Activated T-helper 1 cell treated with Interleukin-2 at 50 U/mL for 16 hours (primary cell): ENCODE results near the gene CDKAL1.
"Not testable (repeated sequence)": the region's sequence is repeated elsewhere in the genome, so short reads cannot be mapped to it uniquely, and the experiment has no call there.

Source experiments
- DNase-seq: peaks from one replicate; pipeline ENCODE4 v3.0.0-alpha.2; 2020; ENCODE audit warnings: low read depth

CDKAL1 gene

DNA sequence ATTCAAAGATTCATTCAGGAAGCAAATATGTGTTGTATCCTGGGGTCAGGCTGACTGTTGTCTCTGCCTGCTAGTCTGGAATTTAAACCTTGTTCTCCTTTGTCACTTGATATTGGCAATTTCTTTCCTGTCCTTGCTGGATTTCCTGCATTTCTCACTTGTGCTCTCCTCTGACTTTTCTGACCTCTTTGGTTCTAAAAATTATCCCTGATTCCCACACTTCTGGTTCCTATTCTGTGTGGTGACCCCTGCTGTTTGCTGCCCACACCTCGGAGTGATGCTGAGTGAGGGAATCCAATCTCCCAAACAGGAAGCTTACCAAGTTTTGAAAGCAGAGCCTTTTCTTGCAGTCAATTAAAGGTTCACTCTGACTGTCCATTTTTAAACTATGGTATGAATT lies 345.3 kb downstream of the CDKAL1 start:
- no peak for DNase-seq

- DNase-seq: no peak
These were observed 347.1 kb downstream of the CDKAL1 start for GRCh38 chr6:20881365-20881764.

DNA sequence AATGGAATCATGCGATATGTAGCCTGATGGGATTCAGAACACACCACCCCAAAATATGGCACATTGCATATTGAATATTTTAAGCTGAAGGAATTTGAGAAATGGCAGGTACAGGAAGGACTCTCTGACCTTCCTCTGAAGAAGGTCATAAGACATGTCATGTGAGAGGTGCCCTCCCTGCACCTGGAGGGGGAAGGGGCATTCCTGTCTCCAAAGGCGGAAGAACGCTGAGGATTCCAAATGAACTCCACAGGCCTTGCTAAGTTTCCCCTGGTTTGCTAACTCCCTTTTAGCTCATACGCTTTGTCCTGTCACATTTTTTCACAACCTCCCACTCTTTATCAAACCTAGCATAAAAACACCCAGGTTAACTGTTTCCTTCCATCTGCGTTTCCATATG lies 347.8 kb downstream of the CDKAL1 start:
- no peak for DNase-seq

DNA sequence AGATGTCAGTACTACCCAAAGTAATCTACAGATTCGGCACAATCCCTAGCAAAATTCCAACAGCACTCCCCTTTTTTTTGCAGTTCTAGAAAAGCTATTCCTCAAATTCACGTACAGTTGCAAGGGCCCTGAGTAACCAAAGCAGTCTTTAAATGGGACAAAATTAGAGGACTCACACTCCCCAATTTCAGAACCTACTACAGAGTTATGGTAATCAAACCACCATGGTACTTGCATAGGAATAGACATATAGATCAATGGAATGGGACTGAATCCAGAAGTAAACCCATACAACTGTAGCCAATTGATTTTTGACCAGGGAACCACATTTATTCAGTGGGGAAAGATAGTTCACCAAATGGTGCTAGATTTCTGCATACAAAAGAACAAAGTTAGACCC lies 350.8 kb downstream of the CDKAL1 start:
- DNase-seq: no peak

DNA sequence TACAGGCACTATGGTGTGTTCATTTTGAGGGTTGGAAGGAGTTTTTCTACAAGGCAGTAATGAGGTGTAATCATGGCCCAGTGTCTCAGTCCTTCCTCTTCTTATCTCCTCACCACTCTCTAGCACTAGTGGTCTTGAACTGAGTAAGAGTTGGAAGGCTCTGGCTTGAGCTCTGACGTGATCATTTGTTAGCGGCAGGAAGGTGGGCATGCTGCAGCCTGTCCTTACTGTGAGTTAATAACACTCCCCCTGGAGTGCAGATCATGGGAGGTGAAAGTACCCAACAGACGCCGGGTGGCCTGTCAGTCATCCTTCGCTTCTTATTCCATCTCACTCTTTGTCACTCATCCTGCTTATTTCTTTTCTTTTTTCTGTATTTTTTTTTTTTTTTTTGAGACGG lies 356.9 kb downstream of the CDKAL1 start:
- no peak for DNase-seq

DNA sequence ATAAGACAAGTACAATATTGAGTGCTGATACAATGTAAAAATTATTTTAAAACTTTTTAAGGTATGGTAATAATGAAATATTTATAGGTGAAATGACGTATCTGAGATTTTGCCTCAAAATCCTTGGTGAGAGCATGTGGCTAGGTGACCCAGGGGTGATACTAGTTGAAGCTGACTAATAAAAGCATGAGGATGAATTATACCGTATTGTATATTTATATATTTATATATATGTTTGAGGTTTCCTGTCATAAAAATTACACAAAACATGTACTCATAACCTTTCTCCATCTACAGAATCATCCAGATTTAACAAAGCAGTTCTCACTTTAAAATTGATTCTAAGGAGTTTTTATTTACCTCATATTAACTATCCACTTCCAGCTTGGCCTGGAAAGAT lies 358.1 kb downstream of the CDKAL1 start:
- no peak for DNase-seq

- no peak for DNase-seq
These were observed 359.2 kb downstream of the CDKAL1 start for GRCh38 chr6:20893412-20893811.

DNA sequence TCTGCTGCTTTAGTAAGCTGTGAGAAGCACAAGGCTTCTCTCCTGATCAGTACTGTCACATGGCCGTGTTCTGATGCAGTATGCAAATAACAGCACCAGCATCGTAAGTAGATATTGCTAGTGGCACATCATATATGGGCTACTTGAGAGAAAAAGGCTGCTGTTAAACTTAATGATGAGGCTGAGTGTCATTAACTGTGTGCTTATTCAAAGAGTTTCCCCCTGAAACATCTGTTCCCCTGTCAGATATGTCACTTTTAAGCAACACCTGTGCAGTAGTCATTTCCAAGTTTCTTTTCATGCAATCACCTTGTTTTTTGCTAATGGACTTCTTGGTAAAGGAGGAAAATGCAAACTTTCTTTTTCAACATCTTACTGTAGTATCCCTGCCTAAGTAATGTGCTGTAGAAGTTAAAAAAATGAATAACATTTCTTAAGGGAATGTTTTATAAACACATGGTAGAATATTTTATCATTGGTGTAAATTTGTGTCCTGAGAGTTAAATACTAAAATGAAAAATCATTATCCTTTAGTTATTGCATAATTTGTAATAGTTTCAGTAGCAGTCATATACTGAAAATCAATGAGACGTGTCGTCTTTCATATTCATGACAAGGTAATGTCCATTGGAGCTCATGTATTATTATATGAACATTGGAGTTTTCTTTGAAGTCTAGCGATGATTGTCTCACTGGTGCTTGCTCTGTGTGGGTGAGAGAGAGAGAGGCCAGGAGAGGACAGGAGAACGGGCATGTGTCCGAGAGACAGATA lies 366.3 kb downstream of the CDKAL1 start:
- no peak for DNase-seq

GRCh38 chr6:20905377-20905776 lies 371.1 kb downstream of the CDKAL1 start:
- no peak for DNase-seq

DNA sequence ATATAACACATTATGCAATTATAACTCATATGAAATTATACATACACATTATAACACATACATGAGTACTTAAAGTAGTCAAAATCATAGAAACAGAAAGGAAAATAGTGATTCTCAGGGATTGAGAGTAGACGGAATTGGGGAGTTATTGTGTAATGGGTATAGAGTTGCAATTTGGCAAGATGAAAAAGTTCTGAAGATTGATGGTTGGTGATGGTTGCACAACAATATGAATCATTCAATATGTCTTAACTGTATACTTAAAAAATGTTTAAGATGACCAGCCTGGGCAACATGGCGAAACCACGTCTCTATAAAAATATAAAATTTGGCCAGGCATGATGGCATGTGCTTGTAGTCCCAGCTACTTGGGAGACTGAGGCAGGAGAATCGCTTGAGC lies 372.7 kb downstream of the CDKAL1 start:
- DNase-seq: no peak

GRCh38 chr6:20907486-20908071 lies 373.3 kb downstream of the CDKAL1 start:
- DNase-seq: no peak

- DNase-seq: no peak
These were observed 375.4 kb downstream of the CDKAL1 start for GRCh38 chr6:20909621-20910020.

GRCh38 chr6:20911712-20912111 lies 377.5 kb downstream of the CDKAL1 start:
- no peak for DNase-seq

GRCh38 chr6:20915156-20915555 lies 380.9 kb downstream of the CDKAL1 start:
- DNase-seq: no peak

DNA sequence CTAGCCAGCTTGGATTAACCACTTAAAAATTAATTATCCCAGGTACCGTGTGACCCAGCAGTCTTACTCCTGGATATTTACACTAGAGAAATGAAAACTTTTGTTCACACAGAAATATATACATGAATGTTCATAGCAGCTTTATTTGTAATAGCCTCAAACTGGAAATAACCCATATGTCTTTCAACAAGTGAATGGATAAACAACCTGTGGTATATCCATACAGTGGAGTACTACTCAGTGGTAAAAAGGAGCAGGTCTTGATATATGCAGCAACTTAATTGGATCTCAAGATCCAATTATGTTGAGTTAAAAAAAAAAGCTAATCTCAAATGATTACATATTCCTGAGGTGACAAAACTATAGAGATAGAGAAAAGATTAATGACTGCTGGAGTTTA lies 381.4 kb downstream of the CDKAL1 start:
- no peak for DNase-seq

GRCh38 chr6:20916086-20916485 lies 381.8 kb downstream of the CDKAL1 start:
- DNase-seq: no peak

GRCh38 chr6:20918868-20919267 lies 384.6 kb downstream of the CDKAL1 start:
- DNase-seq: no peak

DNA sequence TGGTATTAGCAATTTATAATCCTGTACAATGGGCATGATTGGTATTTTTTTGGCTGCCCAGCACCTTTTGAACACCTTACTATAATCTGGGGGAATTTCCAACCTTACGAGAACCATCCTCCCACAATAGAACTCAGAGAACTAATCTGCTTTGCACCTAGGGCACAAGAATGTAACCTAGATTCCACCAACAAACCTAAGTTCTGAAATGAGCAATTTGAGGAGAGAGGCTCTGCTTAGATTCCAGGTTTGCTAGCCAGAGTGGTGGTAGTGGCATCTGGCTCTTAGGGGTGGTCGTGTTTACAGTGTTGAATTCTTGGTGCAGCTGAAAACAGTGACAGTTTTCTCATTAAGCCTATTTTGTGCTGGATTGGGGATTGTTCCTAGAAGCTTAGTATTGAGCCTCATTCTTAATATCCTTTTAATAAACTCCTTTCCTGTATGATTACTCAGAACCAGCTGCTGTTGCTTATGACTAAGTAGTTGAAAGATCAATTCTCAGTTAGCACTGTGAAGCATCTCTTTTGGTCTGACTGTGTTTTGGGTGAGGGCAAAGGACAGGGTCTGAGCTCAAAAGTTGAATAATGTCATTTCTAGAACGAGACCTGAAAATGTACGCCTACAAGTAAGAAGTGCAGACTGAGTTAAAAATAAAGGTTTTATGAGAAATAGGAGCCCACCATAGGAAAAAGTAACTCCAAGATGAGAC lies 385.6 kb downstream of the CDKAL1 start:
- DNase-seq: no peak

GRCh38 chr6:20921578-20921977 lies 387.3 kb downstream of the CDKAL1 start:
- DNase-seq: no peak

DNA sequence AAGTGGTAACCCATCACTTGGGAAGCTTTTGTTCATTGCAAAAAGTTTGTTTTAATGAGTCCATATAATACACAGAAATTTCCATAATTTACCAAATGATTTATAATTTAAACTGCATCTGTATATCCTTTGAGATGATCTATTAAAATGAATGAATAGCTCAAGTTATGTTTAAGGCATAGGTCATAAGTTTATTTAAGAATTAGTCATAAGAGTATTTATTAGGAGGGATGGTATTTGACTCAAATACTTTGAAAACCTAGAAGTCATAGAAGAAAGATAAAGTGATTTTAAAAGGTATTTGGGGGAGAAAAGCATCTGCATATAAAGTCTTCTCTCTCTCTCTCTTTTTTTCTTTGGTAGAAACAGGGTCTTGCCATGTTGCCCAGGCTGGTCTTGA lies 388.5 kb downstream of the CDKAL1 start:
- no peak for DNase-seq

DNA sequence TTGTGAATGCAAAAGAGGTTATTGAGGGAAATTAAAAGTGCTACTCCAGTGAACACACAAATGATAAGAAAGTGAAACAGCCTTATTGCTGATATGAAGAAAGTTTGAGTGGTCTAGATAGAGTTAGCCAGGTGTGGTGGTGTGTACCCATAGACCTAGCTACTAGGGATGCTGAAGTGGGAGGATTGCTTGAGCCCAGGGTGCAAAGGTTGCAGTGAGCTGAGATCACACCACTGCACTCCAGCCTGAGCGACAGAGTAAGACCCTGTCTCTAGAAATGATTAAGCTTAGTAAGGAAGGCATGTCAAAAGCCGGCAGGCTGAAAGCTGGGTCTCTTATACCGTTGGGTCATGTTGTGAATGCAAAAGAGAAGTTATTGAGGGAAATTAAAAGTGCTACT lies 389.8 kb downstream of the CDKAL1 start:
- DNase-seq: not testable (repeated sequence)

DNA sequence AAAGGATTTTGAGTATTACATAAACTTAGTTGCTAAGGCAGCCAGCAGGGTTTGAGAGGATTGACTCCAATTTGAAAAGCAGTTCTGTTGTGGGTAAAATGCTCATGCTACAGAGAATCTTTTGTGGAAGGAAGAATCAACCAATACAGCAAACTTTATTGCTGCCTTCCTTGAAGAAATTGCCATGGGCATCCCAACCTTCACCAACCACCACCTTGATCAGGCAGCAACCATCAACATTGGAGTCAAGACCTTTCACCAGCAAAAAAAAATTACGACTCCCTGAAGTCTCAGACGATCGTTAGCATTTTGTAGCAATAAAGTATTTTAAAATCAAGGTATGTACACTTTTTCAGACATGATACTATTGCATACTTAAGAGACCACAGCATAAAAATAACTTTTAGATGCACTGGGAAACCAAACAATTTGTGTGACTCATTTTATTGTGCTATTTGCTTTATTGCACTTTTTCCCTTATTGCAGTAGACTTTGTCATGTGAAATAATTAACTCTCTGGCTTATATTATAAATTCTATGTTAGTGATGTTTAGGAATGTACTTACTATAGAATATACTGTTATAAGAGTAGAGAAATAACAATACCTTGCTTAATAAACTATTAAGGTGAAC lies 390.8 kb downstream of the CDKAL1 start:
- DNase-seq: no peak
